Right lobe of liver (tissue), 4 donors: Measurements from ENCODE around the gene CYP8B1.

Experiments used
- POLR2A ChIP-seq: fragments of 450-650 bp; IDR thresholded peaks from one replicate; pipeline ENCODE4 v1.6.1; 2017; ENCODE audit warnings: antibody characterized with exemption, mild to moderate bottlenecking
- TF ChIP-seq, protein P1 (sequence below), 4 donors: fragments of 200-600 bp in 3 of 4; fragments of 450-650 bp in 1 of 4; IDR thresholded peaks; one replicate each; pipeline versions ENCODE4 v1.5.1 to v1.8.0; 2016 to 2022; ENCODE audit warnings: antibody characterized with exemption in 4 of 4, mild to moderate bottlenecking in 2 of 4
- donor health status: DM: no; HTN: no; CAD: no.
- donor health status: DM: no; HTN: no; CAD: no.
- donor health status: DM: no; HTN: yes; CAD: no.

GRCh38 chr3:42892169-42892568, 16.5 kb upstream of the CYP8B1 start:
- TF ChIP-seq, protein P1, sequence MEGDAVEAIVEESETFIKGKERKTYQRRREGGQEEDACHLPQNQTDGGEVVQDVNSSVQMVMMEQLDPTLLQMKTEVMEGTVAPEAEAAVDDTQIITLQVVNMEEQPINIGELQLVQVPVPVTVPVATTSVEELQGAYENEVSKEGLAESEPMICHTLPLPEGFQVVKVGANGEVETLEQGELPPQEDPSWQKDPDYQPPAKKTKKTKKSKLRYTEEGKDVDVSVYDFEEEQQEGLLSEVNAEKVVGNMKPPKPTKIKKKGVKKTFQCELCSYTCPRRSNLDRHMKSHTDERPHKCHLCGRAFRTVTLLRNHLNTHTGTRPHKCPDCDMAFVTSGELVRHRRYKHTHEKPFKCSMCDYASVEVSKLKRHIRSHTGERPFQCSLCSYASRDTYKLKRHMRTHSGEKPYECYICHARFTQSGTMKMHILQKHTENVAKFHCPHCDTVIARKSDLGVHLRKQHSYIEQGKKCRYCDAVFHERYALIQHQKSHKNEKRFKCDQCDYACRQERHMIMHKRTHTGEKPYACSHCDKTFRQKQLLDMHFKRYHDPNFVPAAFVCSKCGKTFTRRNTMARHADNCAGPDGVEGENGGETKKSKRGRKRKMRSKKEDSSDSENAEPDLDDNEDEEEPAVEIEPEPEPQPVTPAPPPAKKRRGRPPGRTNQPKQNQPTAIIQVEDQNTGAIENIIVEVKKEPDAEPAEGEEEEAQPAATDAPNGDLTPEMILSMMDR (IDR thresholded peaks at IDR 0.05), result no peak
- no peak for TF ChIP-seq POLR2A
